NT2/D1 (cell line): Measurements from ENCODE around the gene GDPD1.

Source experiments
- YY1 ChIP-seq: IDR thresholded peaks from 2 replicates; pipeline ENCODE4 v1.6.1; 2011; ENCODE audit not compliant: insufficient read length, insufficient read depth
- ZNF274 ChIP-seq: IDR thresholded peaks from 2 replicates; pipeline ENCODE4 v1.6.1; 2011; ENCODE audit warnings: mild to moderate bottlenecking, low read depth, low read length

GRCh38 chr17:59219370-59219769 is 941 bp upstream of the GDPD1 start:
- no peak for TF ChIP-seq YY1
- no peak for TF ChIP-seq ZNF274
